Smooth muscle cell (in vitro differentiated cells): ENCODE results near the gene CRTC1. TPM values are rescaled to one million over a fixed set of nuclear protein-coding genes. Genes with fewer than 3 reads are reported as not detected.

Experiments
- DNase-seq: peaks from one replicate; lab custom pipeline; 2025; ENCODE audit not compliant: unreplicated experiment; lab: John Stamatoyannopoulos, UW
- H2AFZ ChIP-seq: fragments of 200-600 bp; sonication (generic); 2 replicates; pipeline ENCODE4 v1.6.0; 2016; ENCODE audit warnings: antibody characterized with exemption, low read depth, mild to moderate bottlenecking
- H3F3A ChIP-seq: fragments of 200-600 bp; sonication (generic); 2 replicates; pipeline ENCODE4 v1.6.0; 2017; ENCODE audit warnings: antibody characterized with exemption, low read depth
- H3K27ac ChIP-seq: fragments of 200-600 bp; sonication (generic); 2 replicates; pipeline ENCODE4 v1.5.1; 2016; ENCODE audit warnings: low read depth, mild to moderate bottlenecking
- H3K27me3 ChIP-seq: fragments of 200-600 bp; sonication (generic); 2 replicates; pipeline ENCODE4 v1.6.1; 2016; ENCODE audit warnings: low read depth, mild to moderate bottlenecking
- H3K36me3 ChIP-seq: fragments of 200-600 bp; sonication (generic); 2 replicates; pipeline ENCODE4 v1.5.1; 2016; ENCODE audit warnings: low read depth
- H3K4me1 ChIP-seq: fragments of 200-600 bp; sonication (generic); 2 replicates; pipeline ENCODE4 v1.5.1; 2016; ENCODE audit warnings: low read depth
- H3K4me2 ChIP-seq: fragments of 200-600 bp; sonication (generic); 2 replicates; pipeline ENCODE4 v1.6.0; 2016; ENCODE audit warnings: mild to moderate bottlenecking
- H3K4me3 ChIP-seq: fragments of 200-600 bp; sonication (generic); 2 replicates; pipeline ENCODE4 v1.5.1; 2016; ENCODE audit warnings: mild to moderate bottlenecking
- H3K79me2 ChIP-seq: fragments of 200-600 bp; sonication (generic); 2 replicates; pipeline ENCODE4 v1.6.0; 2016; ENCODE audit warnings: low read depth, mild to moderate bottlenecking
- H3K9ac ChIP-seq: fragments of 200-600 bp; sonication (generic); 2 replicates; pipeline ENCODE4 v1.6.0; 2016; ENCODE audit warnings: low read depth
- H3K9me3 ChIP-seq: fragments of 200-600 bp; sonication (generic); replicated peaks from 2 replicates; pipeline ENCODE4 v1.5.1; 2016; ENCODE audit warnings: low read depth
- H4K20me1 ChIP-seq: fragments of 200-600 bp; sonication (generic); 2 replicates; pipeline ENCODE4 v1.6.0; 2016; ENCODE audit warnings: low read depth
- WGBS: methylation state at CpG from one replicate; pipeline ENCODE4 v1.1.7; 2016; ENCODE audit warnings: low lambda C conversion rate; 5-methylcytosine and 5-hydroxymethylcytosine counted together
- polyA plus RNA-seq: library from polyadenylated mRNA; unstranded; fragments of >200 nt; fragmentation: Nextera tagmentation; extraction: Ambion mirVana; gene quantifications from 2 replicates; pipeline ENCODE4 v1.2.1, GENCODE V29; 2016
- total RNA-seq: library from RNA; depleted of rRNA; stranded (reverse); fragments of >200 nt; gene quantifications from 2 replicates; pipeline ENCODE4 v1.2.3, GENCODE V29; 2014
- TF ChIP-seq, protein P1 (sequence below): fragments of 200-600 bp; sonication (generic); IDR thresholded peaks from 2 replicates; pipeline ENCODE4 v1.5.1; 2017; ENCODE audit warnings: borderline replicate concordance, mild to moderate bottlenecking, antibody characterized with exemption; ENCODE audit not compliant: insufficient read depth, poor library complexity, severe bottlenecking

Gene CRTC1
- total and polyA plus RNA-seq, 2 experiments from 2014 or later, result 1.6 to 3.1 TPM

DNA sequence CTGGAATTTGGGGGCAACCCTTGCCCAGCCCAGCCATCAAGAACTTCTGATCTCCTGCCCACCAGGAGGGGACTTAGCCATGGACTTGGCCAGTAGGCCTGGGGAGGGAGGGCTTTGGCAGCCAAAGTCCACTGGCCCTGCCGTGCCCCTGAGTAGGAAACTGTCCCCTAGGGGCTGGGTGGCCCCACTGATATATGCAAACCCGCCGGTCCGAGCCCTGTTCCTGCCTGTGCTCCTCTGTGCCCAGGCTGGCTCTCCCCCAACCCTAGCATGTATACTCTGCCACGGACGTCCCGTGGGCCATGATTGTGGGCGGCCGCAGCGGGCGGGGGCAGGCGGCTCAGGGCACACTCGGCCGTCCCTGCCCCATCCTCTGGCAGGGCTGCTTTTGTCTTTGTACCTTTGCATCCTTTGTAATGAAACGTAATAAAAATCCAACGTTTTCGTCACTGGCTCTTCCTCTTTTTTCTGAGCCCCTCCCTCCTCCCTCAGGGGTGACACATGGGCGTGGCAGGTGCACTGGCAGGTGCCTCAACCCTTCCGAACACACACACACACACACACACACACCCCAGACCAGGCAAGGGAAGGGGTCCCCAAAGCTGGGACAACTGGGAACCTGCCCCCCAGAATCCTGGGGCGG, 98.5 kb downstream of the CRTC1 start:
- Histone ChIP-seq H3K4me2 (no peak overlapping the region), H4K20me1 (peaks cover 10% of the 10 kb centered on the region), H3K4me3 (no peak overlapping the region), H2AFZ (no peak overlapping the region), H3K9ac (no peak overlapping the region), H3K27ac (no peak overlapping the region), H3F3A (no peaks in the 10 kb centered on the region), H3K9me3 (no peaks in the 10 kb centered on the region), H3K4me1 (no peaks in the 10 kb centered on the region), H3K36me3 (no peaks in the 10 kb centered on the region), H3K27me3 (peaks cover 14% of the 10 kb centered on the region), H3K79me2 (no peaks in the 10 kb centered on the region)
- WGBS, result 86% methylated on average over 20 of the region's 20 CpGs
- DNase-seq, result no peak
- TF ChIP-seq, protein P1, sequence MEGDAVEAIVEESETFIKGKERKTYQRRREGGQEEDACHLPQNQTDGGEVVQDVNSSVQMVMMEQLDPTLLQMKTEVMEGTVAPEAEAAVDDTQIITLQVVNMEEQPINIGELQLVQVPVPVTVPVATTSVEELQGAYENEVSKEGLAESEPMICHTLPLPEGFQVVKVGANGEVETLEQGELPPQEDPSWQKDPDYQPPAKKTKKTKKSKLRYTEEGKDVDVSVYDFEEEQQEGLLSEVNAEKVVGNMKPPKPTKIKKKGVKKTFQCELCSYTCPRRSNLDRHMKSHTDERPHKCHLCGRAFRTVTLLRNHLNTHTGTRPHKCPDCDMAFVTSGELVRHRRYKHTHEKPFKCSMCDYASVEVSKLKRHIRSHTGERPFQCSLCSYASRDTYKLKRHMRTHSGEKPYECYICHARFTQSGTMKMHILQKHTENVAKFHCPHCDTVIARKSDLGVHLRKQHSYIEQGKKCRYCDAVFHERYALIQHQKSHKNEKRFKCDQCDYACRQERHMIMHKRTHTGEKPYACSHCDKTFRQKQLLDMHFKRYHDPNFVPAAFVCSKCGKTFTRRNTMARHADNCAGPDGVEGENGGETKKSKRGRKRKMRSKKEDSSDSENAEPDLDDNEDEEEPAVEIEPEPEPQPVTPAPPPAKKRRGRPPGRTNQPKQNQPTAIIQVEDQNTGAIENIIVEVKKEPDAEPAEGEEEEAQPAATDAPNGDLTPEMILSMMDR, result no peak

DNA sequence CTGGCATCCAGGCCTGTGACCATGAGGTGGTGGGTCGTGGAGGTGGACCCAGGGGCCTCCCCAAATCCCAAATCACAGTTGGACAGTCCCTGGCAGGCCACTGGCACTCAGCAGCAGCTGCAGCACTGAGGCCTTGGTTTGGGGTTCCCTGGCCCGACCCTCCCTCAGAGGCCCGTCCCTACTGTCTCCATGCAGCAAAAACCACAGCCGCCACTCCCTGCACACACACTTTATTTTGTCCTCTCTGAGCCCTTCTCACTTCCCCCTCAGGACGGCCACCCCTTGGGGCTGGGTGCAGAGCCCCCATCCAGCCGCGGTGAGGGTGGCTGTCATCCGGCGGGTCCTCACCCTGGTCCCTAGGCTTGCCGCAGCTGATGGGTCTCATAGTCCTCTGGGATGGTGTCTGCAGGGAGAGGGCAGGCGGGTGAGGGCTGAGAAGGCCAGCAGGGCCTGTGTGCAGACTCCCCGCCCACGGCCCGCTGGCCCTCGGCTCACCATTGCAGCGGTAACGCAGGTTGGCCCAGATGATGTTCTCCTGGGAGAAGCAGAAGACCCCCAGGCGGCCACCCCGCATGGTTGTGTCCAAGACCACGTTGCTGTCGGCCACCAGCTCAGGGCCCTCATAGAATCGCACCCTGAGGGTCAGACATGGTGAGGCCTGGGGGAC, 99.2 kb downstream of the CRTC1 start:
- Histone ChIP-seq H3K4me2 (no peak overlapping the region), H3K79me2 (no peaks in the 10 kb centered on the region), H3K9ac (no peak overlapping the region), H3K36me3 (no peaks in the 10 kb centered on the region), H3K27ac (no peak overlapping the region), H3K4me1 (no peaks in the 10 kb centered on the region), H4K20me1 (peaks cover 14% of the 10 kb centered on the region), H3F3A (no peaks in the 10 kb centered on the region), H3K4me3 (no peak overlapping the region), H3K27me3 (peaks cover 21% of the 10 kb centered on the region), H2AFZ (no peak overlapping the region), H3K9me3 (no peaks in the 10 kb centered on the region)
- DNase-seq, result no peak
- WGBS, result 91% methylated on average over 22 of the region's 22 CpGs
- TF ChIP-seq, protein P1, result no peak

DNA sequence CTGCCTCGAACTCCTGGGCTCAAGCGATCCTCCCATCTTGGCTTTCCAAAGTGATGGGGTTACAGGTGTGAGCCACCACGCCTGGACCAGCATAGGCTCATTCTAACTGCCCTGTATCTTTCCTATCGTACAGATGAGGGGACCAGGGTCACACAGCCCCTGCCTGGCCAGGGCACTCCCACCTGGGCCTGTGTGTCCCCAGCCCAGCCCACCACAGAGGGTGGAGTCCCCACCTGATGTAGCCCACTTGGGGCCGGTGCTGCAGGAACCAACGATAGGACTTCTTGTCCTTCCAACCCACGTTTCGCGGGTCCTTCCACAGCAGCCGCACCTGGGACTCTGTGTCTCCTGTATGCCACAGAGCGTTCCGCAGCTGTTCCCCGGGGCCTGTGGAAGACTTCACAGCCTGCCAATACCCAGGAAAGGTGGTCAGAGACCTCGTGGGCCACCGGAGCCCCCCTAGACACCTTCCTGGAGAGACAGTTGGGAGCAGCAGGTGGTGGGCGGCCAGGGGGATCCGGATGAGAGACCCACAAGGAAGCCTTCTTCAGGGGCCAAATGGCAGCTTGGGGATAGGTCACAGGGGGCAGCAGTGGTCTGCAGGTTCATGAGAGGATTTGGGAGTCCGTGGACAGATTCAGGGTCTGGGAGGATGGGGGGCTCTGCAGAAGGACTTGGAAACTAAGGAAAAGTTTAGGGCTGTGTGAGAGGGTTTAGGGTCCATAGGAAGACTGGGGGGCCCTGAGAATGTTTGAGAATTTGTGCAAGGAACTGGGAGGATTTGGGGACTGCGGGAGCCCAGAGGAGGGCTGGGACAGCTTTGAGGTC, 100.7 kb downstream of the CRTC1 start:
- Histone ChIP-seq H4K20me1 (peaks cover 25% of the 10 kb centered on the region), H3K4me2 (no peak overlapping the region), H3K9me3 (no peaks in the 10 kb centered on the region), H3K4me1 (no peaks in the 10 kb centered on the region), H3K27ac (no peak overlapping the region), H3K36me3 (no peaks in the 10 kb centered on the region), H2AFZ (no peak overlapping the region), H3K9ac (no peak overlapping the region), H3K79me2 (no peaks in the 10 kb centered on the region), H3F3A (no peaks in the 10 kb centered on the region), H3K27me3 (peaks cover 36% of the 10 kb centered on the region), H3K4me3 (no peak overlapping the region)
- TF ChIP-seq, protein P1, result no peak
- 91% methylated on average over 19 of the region's 19 CpGs for WGBS
- no peak for DNase-seq
